Activated T-cell treated with anti-CD3 and anti-CD28 coated beads, Interleukin-2, amount 50 U/mL, for 48 hours (primary cell): Measurements from ENCODE around the gene PLCD1.
"Not testable (repeated sequence)": the region's sequence is repeated elsewhere in the genome, so short reads cannot be mapped to it uniquely, and the experiment has no call there.

Experiments used
- DNase-seq, 2 experiments: peaks; one replicate each; pipeline ENCODE4 v3.0.0-alpha.2; 2020

PLCD1 gene

DNA sequence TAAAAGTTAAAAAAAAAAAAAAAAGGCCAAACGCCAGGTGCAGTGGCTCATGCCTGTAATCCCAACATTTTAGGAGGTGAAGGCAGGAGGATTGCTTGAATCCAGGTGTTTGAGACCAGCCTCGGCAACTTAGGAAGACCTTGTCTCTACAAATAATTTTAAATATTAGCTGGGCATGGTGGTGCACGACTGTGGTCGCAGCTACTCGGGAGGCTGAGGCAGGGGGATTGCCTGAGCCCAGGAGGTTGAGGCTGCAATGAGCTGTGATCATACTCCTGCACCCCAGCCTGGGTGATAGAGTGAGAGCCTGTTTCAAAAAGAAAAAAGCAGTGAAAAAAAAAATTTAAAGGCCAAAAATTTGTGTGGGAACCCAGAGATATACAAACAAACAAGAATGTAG, 6.8 kb upstream of the PLCD1 start:
- no peak for DNase-seq

DNA sequence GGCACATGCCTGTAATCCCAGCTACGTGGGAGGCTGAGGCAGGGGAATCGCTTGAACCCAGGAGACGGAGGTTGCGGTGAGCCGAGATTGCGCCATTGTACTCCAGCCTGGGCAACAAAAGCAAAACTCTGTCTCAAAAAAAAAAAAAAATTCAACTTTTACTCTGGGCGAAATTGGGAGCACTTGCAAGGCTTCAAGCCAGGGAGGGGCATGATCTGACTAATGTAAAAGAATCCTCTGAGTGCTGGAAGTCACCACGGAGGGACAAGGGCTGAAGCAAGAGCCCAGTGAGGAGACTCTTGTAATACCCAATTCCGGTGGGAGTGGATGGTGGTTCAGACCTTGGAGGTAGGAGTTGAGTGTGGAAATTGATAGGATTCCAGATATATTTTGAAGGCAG, 4.9 kb upstream of the PLCD1 start:
- DNase-seq = not testable (repeated sequence)

DNA sequence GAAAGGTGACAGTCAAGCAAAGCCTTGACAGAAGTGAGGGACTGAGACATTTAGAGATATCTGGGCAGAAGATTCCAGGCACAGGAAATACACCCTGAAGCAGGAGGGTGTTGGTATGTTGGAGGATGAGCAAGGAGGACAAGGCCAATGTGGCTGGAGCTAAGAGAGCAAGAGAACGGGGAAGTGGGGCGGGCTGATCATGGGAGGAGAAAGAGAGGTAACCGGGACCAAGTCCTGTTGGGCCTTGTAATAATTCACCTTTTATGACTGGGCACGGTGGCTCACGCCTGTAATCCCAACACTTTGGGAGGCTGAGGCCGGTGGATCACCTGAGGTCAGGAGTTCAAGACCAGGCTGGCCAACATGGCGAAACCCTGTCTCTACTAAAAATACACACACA, 4.1 kb upstream of the PLCD1 start:
- DNase-seq = not testable (repeated sequence)

DNA sequence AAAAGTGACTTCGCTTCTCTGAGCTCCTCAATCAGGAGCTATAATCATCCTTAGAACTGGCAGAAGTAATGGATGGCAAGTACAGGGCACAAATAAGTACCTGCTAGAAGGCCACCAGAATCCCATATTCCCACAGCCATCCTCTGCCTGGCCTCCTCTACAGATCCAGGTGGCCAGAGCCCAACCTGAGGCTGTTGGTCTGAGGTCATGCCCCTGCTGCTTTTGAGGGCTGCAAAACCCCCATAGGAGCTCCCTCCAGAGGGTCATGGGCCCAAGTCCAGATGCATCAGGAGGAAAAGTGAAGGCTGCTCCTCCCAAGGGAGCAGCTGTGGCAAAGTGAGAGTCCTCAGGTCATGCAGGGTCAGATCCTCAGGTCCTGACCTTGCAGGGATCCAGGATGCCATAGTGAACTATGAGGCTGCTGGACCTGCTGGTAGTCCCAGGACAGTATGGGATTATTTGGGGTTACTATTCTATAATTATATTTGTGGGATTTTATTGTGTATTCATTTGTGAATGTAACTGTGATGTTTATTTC, 3.0 kb upstream of the PLCD1 start:
- DNase-seq = no peak

DNA sequence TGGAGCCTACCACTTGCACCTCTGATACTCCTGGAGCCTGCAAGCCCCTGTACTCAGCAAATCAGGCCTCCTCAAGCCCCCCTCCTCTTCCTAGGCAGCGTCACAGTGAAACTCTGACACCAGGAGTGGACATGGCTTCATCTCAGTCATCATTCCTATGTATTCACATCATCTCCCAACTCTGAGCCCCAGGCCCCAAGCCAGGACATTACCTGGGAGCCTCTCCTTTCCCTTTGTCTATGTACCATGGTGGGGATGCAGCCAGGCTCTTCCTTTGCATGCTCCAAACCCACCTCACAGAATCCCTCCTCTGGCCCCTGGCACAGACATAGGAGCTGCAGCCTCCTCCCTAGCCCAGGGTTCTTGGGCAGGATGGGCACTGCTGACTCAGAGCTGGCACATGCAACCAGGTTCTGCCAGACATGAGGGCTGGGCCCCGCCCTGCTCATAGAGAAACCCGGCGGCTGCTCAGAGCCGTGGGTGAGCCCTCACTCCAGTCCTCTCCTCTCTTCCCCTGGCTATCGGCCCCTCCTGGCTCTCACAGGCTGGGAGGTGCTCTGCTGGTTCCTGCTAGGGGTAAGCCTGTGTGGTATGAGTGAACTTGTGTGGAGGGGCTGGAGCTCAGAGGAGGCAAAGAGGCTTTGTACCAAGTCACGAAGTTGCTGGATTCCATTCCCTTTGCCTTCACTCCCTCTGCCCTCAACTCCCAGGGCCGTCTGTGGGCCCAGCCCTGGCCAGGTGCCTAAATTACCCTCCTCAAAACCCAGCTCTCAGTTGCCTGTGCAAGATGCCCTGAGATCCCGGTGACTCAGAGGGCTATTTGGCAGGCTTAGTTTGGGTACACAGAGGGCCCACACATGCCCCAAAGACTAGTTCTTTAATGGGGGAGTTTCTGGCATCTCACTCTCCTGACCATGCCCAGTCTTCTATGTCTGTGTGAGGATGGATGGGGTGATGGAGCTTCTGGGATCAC, 1.9 kb upstream of the PLCD1 start:
- DNase-seq = peak; percentile 46 to 61

DNA sequence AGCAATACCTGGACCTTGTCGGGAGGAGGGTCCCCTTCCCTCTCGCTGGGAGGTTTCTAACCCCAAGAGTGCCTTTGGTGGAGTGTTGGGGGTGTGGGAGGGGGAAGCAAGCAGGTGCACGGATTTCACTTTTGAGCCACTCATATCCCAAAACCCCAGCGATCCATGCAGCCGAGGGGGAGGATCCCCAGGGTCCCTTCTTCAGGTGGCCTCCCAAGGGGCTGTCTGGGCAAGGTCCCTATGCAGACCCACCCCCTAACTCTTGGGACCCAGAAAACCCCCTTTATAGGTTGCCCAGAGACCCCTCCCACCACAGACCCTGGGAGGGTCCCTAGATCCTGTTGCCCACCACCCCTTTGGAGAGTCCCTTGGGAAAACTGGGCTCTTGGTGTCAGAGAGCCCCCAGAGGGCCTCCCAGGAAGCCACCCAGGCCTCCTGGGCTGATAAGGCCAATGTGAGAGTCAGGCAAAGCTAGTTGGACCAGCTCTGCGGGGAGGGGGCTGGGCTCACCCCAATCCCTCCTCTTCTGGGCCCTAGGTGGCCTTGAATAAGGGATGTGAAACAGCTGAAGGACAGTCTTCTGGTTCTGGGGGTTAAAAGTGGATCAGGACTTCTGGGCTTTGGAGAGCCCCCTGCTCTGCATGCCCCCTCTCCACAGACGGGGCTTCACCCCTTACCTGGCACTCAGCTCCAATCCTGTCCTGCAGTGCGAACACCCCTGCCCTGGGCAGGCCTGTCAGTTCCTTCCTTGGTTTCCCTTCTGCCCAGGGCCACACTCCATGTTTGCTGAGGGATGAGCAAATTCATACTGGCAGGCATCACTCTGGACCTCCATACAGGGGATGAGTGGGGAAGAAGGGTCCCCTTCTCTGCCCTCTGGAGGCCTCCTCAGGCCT, 932 bp upstream of the PLCD1 start:
- no peak for DNase-seq

DNA sequence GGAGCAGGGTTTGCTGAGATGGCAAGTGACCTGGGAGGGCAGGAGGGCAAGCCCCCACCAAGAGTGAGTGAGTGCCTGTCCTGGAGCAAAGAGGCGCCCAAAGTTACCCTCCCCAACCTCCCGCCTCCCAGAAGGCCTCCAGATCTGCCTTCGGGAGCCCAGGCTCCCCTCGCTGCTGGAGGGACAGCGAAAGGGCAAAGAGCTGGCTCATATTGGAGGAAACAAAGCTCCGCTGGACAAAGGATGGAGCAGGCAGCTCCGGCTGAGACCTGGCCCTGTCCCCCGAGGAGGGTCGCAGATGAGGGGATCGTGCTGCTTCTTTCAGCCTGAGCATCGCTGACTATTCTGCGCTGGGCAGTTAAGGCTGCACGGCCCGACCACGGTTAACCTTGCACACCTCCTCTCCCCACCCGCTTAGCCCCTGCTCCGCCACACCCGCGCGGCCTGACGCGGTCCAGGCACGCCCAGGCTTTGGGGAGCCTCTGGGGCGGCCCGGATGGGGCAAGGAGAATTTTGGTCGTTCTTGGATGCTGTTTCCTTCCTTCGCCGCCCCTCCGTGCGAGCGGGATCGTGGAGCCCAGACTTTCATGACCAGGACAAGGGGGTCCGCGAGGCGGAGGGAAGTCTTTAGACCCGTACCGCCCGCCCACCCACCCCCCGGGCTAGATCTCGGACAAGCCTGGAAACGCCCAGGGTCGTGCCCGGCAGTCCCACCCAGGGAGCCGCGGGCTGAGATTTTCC, 651 bp downstream of the PLCD1 start:
- no peak for DNase-seq

DNA sequence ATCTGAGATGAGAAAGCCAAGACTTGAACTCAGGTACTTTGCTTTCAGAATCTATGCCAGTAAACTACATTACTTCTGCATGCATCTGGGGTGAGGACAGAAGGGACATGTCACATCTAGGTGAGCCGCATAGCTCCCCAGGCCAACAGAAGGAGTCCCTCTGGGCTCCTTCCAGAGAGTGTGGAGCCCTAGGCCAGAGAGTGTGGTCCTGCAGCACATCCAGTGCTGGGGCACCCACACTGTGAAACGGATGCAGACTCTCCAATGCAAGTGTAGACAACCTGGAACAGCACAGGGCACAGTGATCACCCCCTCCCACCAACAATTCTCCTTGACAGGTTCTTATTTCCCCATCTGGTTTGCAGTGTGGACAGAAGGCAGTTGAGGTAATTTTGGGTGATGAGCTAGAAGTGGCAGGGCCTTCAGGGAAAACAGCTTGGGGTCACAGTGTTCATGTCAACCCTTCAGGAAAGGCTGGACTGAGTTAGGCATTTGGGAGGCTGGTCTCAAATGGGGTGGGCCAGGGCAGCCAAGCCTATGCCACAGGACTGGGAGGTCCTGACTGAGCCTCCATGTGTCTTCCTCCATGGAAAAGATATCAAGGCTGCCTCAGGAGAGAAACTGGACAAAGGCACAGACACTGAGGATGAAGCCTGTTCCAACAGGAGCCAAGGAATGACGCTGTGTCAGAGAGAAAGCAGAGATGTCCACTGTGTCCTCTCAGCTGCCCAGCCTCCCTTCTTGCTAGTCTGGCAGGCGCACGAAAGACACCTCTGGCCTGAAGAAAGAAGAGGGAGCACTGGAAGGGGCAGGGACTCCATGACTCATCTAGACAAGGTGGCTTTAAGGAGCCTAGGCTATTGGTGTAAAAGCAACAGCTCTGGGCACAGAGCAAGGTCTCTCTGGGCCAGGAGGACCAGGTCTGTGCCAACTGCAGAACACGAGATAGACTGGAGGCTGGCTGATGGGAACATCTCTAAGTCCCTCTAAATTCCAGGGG, 1.7 kb downstream of the PLCD1 start:
- DNase-seq = no peak

DNA sequence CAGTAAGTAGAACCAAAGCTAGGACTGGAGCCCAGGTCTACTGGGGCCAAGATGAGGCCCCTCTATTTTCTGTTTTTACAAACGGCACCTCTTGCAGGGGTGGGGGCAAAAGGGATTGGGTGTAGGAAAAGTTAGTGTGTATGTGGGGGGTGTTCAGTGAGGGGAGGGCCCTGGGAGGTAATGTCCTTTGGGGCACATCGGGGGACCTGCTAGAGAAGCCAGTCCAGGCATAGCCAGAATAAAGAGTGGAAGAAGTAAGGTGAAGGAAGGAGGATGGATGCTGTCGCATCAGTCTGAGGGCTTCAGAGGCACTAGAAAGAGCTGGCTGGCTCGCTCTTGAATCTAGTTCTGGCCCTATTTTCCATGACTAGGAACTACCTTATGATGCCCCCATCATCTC, 2.6 kb downstream of the PLCD1 start:
- DNase-seq = no peak

DNA sequence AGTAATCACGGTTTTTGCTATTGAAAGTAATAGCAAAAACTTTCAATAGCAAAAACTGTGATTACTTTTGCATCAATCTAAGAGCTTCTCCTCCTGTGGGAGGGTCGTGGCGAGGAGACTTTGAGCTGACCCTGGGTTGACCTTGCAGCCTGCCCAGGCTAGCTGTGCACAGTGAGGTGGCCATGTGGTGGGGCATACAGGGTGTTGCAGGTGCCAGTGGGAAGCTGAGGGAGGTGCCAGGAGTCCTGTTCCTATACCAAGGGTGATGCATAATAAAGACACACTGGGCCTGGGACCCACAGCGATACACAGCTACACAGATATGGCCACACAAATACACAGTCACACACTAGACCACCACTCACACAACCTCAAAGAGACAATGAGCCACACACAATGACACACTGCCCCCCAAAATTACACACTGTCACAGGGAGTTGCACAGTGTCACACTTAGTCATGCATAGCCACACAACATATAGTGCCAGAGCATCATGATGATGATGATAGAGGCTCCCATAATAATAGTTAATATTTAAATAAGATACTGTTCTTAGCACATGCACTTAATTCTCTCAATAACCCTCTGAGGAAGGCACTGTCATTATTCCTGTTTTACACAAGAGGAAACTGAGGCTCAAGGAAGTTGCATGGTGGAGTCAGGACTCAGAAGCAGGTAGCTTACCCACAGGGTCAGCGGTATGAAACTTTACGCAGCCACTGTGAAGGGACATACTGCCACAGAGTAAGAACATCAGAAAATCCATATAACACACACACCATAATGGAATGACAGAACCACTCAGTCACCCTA, 6.3 kb downstream of the PLCD1 start:
- no peak for DNase-seq

DNA sequence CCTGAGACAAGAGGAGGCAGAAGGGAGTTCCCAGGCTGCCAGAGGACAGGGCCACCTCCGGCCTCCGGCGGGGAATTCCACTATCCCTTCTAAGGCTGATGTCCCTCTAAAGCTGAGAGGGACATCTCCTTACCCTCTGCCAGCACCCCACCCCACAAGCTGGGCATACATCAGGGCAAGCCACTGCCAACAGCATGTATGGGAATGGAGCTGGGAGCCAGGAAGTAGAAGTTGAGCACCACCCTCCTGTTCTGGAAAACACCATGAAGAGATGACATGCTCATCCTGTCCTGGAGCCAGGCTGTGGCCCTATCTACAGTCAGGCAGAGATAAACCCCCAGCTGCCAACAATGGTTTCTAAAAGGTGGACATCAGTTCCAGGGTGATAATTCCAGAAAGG, 7.1 kb downstream of the PLCD1 start:
- no peak for DNase-seq

DNA sequence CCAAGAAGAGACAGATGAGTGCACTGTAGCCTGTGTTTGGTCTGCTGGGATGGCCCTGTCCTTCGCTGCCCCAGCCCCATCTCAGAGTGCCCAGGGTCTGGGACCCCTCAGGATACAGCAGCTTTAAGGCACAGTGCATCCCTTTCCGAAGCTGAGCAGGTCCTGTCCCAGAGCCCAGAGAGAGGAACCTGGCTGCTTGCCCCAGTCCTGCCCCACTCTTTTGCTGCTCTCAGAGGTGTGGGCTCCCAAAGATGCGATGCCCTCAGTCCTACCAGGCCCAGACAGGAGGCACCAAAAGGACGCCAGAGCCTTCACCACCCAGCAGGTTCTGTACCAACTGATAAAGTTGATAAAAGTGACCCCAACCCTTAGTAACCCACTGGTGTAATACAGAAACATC, 8.2 kb downstream of the PLCD1 start:
- no peak for DNase-seq

DNA sequence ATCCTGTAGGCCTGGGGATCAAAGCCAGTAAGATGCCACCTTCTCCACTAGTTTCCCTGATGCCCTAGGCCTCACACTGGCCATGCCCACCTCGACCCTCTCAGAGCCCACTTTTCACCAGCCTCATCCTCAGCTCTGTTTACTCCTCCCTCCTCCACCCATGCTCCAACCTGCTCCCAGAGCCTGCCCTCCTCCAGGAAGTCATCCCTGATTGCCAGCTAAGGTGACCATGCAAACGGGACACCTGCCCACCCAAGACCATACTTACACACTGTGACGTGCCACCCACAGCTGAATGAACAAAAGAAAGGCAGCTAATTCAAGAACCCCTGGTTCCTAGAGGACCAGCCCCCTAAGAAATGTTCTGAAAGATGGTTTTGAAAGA, 9.1 kb downstream of the PLCD1 start:
- DNase-seq = no peak

DNA sequence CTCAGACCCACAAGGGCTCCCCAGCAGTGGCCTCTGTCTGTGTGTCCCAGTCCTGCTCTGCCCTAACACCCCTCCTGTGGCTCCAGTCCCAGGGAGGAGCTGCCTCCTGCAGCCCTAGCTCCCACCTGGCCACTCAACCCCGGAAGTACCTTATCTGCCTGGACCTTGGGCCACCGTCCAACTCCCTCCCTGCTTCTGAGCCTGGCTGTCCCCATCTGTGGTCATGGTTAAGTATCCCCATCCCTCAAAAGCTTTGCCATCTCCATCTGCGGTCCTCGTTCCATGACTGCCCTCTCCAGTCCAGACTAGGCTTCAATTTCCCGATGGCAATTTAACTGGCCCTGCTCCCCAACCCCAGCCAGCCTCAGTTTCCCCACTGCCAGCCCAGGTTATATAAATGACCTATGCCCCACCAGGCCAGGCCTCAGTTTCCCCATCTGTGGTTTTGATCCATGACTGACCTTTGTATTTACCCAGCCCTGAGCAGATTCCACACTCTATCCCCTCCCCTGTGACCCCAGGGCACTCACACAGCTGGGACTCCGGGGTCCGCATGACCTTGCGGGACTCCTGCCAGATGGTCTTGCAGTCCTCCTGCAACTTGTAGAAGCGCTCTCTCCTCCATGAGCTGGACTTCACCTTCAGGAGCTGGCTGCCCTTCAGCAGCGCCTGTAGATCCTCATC, 9.6 kb downstream of the PLCD1 start:
- DNase-seq = no peak

DNA sequence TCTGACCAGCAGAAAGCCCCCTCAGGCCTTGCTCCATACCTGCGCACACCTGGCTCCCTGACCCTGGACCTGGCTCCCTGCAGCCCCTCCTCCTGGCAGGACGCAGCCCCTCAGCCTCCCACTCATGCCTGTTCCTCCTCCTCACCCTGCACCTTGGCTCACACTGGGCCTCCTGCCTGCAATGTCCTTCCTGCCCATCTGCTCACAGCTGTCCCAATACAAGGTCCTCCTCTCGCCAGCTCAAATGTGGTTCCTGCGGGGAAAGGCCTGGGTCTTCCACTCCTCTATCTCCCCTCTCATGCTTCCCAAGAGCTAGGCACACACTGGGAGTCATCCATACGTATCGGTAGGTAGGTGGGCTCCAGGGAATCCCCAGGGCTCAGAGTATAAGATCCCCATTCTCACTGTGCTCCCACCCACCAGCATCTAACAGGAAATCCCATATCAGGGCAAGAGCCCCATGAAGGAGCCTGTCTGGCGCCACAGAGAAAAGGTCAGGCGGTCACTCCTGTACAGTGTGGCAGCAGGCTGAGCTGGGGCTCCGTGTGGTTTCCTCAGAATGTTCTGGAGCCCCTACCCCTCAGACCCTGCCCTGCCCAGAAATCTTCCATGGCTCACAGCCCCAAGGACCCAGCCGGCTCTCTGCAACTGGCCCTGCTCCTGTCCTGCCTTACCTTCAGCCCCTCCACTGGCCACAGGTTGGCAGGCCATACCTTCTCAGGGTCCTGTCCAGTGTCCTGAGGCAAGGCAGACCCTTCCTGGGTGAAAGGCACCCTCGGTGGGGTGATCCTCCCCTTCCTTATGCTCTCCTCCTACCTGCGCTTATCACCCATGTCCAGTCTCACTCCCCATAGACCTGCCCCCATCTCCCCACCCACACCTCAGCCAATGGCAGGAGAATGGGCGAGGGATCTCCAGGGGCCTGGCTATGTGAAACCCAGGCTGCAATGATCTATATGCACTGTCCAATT, 10.9 kb downstream of the PLCD1 start:
- DNase-seq = no peak

DNA sequence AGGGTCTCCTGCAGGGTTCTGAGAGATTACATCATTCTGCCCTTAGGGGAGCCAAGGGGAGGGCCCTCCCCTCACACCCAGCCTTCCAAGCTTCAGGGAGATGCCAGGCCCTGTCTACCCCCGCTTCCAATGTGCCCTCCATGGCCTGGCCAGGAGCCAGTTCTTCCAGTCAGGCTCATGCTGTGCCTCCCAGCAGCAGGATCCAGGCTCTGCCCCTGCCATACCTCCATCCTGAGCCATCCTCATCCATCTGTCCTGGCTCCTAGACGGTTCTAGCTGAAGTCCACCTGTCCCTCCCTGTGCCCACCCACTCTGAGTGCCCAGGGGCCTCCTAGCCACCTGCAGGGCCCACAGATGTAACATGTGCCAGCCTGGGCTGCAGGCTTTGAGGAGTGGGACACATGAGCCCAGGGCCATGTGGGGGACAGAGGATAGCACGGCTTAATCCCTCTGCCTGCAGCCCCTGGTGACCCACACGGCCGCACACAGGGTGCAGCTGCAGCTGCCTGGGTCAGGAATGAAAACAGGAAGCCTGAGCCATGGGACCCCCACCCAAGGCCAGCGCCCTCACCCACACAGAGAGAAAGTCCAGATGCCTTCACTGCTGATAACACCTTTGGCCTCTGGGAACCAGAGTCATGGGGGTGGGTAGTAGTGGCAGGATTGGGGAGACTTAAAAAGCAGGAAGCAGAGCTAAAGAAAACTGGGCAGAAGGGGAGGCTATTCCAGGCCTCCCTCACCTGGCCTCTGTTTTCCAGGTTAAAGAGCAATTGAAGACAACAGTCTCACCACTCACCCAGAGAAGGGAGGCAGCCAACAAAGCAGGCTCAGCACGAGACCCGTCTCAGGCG, 11.8 kb downstream of the PLCD1 start:
- DNase-seq = no peak

DNA sequence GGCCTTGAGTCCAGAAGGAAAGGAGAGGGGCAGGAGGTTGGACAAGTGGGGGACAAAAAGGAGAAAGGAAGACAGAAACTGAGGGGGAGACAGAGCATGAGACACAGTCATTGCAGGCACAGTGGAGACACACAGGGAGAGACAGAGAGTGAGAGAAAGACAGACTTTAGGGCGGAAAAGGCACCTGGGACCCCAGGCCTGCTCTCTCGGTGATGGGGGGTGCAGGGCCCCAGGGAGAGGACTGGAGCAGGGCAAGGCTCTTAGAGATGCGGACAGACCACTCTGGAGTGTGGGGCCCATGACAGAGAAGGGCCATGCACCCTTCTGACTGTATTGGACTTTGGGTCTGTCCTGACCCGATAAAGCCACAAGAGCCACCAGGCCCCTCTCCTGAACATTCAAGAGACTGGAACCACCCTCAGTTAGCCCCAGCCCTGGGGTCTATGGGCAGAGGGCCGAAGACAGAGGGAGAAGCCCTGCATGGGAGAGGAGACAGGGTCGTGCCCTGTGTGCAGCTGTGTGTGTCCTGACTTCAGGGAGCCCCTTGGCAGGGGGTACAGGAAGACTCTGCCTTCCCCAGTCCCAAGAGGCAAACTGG, 12.5 kb downstream of the PLCD1 start:
- no peak for DNase-seq
